Prostate gland (tissue), 2 donors: ENCODE measurements around the gene DNAJC16.

Experiments
- POLR2AphosphoS5 ChIP-seq: sonication (generic); formaldehyde crosslinking; IDR thresholded peaks from one replicate; pipeline ENCODE4 v1.6.1; 2017; ENCODE audit warnings: antibody characterized with exemption
- TF ChIP-seq, protein P1 (sequence below), 4 experiments: fragments of 200-600 bp in 2 of 4; fragments of 450-650 bp in 2 of 4; sonication (generic) in 2 of 4; IDR thresholded peaks; 1 replicate in 3 of 4; 2 replicates in 1 of 4; pipeline ENCODE4 v1.5.1; 2016 to 2019; ENCODE audit warnings: antibody characterized with exemption in 4 of 4, mild to moderate bottlenecking in 2 of 4, moderate library complexity in 2 of 4

DNA sequence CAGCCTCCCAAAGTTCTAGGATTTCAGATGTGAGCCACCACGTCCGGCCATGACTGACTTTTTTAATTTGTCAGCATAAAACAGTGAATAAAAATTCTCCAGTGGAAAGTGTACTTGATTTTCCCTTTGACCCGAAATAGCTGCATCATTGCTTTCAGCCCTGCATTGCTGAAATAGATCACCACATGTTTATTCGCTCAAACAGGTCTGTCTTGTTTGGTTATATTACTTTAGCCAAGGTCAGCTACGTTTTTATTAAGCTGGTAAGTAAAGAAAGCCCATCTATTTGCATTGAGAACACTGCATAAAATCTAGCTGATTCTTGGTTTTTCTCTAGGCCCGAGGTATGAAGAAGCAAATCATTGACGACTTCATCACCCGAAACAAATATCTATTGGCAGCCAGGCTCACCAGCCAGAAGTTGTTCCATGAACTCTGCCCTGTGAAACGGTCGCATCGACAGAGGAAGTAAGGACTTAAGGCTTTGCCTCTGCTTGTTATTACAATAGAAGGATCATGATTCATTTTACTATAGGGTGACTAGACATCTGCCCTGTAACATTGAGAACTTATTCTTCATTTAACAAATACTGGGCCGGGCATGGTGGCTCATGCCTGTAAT, 32.7 kb downstream of the DNAJC16 start:
- TF ChIP-seq, protein P1, sequence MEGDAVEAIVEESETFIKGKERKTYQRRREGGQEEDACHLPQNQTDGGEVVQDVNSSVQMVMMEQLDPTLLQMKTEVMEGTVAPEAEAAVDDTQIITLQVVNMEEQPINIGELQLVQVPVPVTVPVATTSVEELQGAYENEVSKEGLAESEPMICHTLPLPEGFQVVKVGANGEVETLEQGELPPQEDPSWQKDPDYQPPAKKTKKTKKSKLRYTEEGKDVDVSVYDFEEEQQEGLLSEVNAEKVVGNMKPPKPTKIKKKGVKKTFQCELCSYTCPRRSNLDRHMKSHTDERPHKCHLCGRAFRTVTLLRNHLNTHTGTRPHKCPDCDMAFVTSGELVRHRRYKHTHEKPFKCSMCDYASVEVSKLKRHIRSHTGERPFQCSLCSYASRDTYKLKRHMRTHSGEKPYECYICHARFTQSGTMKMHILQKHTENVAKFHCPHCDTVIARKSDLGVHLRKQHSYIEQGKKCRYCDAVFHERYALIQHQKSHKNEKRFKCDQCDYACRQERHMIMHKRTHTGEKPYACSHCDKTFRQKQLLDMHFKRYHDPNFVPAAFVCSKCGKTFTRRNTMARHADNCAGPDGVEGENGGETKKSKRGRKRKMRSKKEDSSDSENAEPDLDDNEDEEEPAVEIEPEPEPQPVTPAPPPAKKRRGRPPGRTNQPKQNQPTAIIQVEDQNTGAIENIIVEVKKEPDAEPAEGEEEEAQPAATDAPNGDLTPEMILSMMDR (IDR thresholded peaks at IDR 0.05) = no peak
- peak; percentile 87 for TF ChIP-seq POLR2AphosphoS5
